ENCODE results near the gene SEPTIN3. TPM values are rescaled to one million over a fixed set of nuclear protein-coding genes. Genes with fewer than 3 reads are reported as not detected.
A peak's percentile ranks its signal among the peaks of the same experiment; 100 is the strongest.

Gene SEPTIN3
- total RNA-seq, 1 experiment from 2014 or later, result not detected

GRCh38 chr22:41975299-41976069, 6.2 kb downstream of the SEPTIN3 start:
- DNase-seq (ENCODE audit: low read depth), result no peak

- DNase-seq (ENCODE audit: low read depth), result no peak
Measured at GRCh38 chr22:41976070-41976901, 7.0 kb downstream of the SEPTIN3 start.

GRCh38 chr22:41976961-41977566, 7.8 kb downstream of the SEPTIN3 start:
- DNase-seq (ENCODE audit: low read depth), result no peak

- DNase-seq (ENCODE audit: low read depth), result no peak
Measured at GRCh38 chr22:41978732-41979131, 9.5 kb downstream of the SEPTIN3 start.

GRCh38 chr22:41979423-41980250, 10.4 kb downstream of the SEPTIN3 start:
- no peak for DNase-seq (ENCODE audit: low read depth)

- DNase-seq (ENCODE audit: low read depth), result no peak
Measured at GRCh38 chr22:41982865-41983264, 13.6 kb downstream of the SEPTIN3 start.

GRCh38 chr22:41983513-41984405, 14.5 kb downstream of the SEPTIN3 start:
- DNase-seq (ENCODE audit: low read depth), result peak; percentile 11

- no peak for DNase-seq (ENCODE audit: low read depth)
Measured at GRCh38 chr22:41987276-41987675, 18.0 kb downstream of the SEPTIN3 start.

GRCh38 chr22:41989246-41989645, 20.0 kb downstream of the SEPTIN3 start:
- no peak for DNase-seq (ENCODE audit: low read depth)

- no peak for DNase-seq (ENCODE audit: low read depth)
Measured at GRCh38 chr22:41991111-41991510, 21.9 kb downstream of the SEPTIN3 start.

GRCh38 chr22:41992496-41992895, 23.3 kb downstream of the SEPTIN3 start:
- DNase-seq (ENCODE audit: low read depth), result no peak

- no peak for DNase-seq (ENCODE audit: low read depth)
Measured at GRCh38 chr22:41995211-41995610, 26.0 kb downstream of the SEPTIN3 start.

- DNase-seq (ENCODE audit: low read depth), result no peak
Measured at GRCh38 chr22:41996826-41997225, 27.6 kb downstream of the SEPTIN3 start.

GRCh38 chr22:41998361-41999261, 29.4 kb downstream of the SEPTIN3 start, which contains the start of gene WBP2NL:
Gene WBP2NL, plus strand, starts transcription at chr22:41998788. Its CDS starts 31 bp downstream, at chr22:41998819.
- DNase-seq (ENCODE audit: low read depth), result no peak

GRCh38 chr22:42000466-42000865, 31.2 kb downstream of the SEPTIN3 start:
- DNase-seq (ENCODE audit: low read depth), result no peak

- DNase-seq (ENCODE audit: low read depth), result peak; percentile 14
Measured at GRCh38 chr22:42001121-42001520, 31.9 kb downstream of the SEPTIN3 start.

- no peak for DNase-seq (ENCODE audit: low read depth)
Measured at GRCh38 chr22:42001706-42002105, 32.5 kb downstream of the SEPTIN3 start.

GRCh38 chr22:42007922-42008321, 38.7 kb downstream of the SEPTIN3 start:
- no peak for DNase-seq (ENCODE audit: low read depth)

GRCh38 chr22:42010778-42011177, 41.5 kb downstream of the SEPTIN3 start:
- no peak for DNase-seq (ENCODE audit: low read depth)
